HepG2 (cell line): Measurements from ENCODE around the gene AGAP3. TPM values are rescaled to one million over a fixed set of nuclear protein-coding genes. Genes with fewer than 3 reads are reported as not detected.
A peak's percentile ranks its signal among the peaks of the same experiment; 100 is the strongest.

Experiments used
- AFF4 ChIP-seq: sonication (generic); formaldehyde crosslinking; IDR thresholded peaks from 2 replicates; pipeline ENCODE4 v1.4.0; 2020; ENCODE audit warnings: missing genetic modification reagents
- DR1 ChIP-seq: sonication (generic); formaldehyde crosslinking; IDR thresholded peaks from 2 replicates; pipeline ENCODE4 v1.8.0; 2021; ENCODE audit warnings: mild to moderate bottlenecking, missing genetic modification reagents, inconsistent platforms
- EHMT2 ChIP-seq: fragments of 200-600 bp; sonication (generic); IDR thresholded peaks from 2 replicates; pipeline ENCODE4 v1.7.0; 2017; ENCODE audit warnings: antibody characterized with exemption, low read depth, low read length, borderline replicate concordance
- ELF1 ChIP-seq: sonication (generic); formaldehyde crosslinking; IDR thresholded peaks from 2 replicates; pipeline ENCODE4 v1.4.0; 2020; ENCODE audit warnings: missing genetic modification reagents
- FOXP1 ChIP-seq, 2 experiments: fragments of 450-650 bp in 1 of 2; IDR thresholded peaks; 2 replicates each; pipeline ENCODE4 v1.6.1; 2017 to 2018; ENCODE audit warnings: antibody characterized with exemption in 1 of 2
- GFI1 ChIP-seq: sonication (generic); formaldehyde crosslinking; IDR thresholded peaks from 2 replicates; pipeline ENCODE4 v1.5.0; 2020; ENCODE audit warnings: missing genetic modification reagents, mild to moderate bottlenecking, borderline replicate concordance
- HOXA5 ChIP-seq: sonication (generic); formaldehyde crosslinking; IDR thresholded peaks from 2 replicates; pipeline ENCODE4 v1.4.0; 2020; ENCODE audit warnings: missing genetic modification reagents
- KLF11 ChIP-seq: IDR thresholded peaks from 2 replicates; pipeline ENCODE4 v1.6.1; 2016; ENCODE audit warnings: missing compliant biosample characterization
- MLLT10 ChIP-seq: sonication (generic); formaldehyde crosslinking; IDR thresholded peaks from 2 replicates; pipeline ENCODE4 v1.4.0; 2020; ENCODE audit warnings: missing genetic modification reagents
- MXI1 ChIP-seq: IDR thresholded peaks from 3 replicates; pipeline ENCODE4 v1.6.1; 2012; ENCODE audit warnings: low read depth, low read length, inconsistent platforms, borderline replicate concordance
- NPAS2 ChIP-seq: sonication (generic); formaldehyde crosslinking; IDR thresholded peaks from 2 replicates; pipeline ENCODE4 v1.8.0; 2022; ENCODE audit warnings: mild to moderate bottlenecking, missing genetic modification reagents, borderline replicate concordance
- PCBP1 ChIP-seq: fragments of 200-400 bp; formaldehyde crosslinking; IDR thresholded peaks from 2 replicates; pipeline ENCODE4 v1.6.1; 2017; ENCODE audit warnings: mild to moderate bottlenecking, low read depth, low read length, borderline replicate concordance
- PHB2 ChIP-seq: fragments of 450-650 bp; IDR thresholded peaks from 2 replicates; pipeline ENCODE4 v1.6.1; 2018; ENCODE audit not compliant: partially characterized antibody
- REPIN1 ChIP-seq: sonication (generic); formaldehyde crosslinking; IDR thresholded peaks from 2 replicates; pipeline ENCODE4 v1.8.0; 2022; ENCODE audit warnings: missing genetic modification reagents, low read depth, mild to moderate bottlenecking, borderline replicate concordance
- SKI ChIP-seq: fragments of 450-650 bp; IDR thresholded peaks from one replicate; pipeline ENCODE4 v1.6.1; 2018; ENCODE audit warnings: mild to moderate bottlenecking; ENCODE audit not compliant: partially characterized antibody
- THAP8 ChIP-seq: sonication (generic); formaldehyde crosslinking; IDR thresholded peaks from 2 replicates; pipeline ENCODE4 v1.5.1; 2020; ENCODE audit warnings: missing genetic modification reagents, mild to moderate bottlenecking, borderline replicate concordance
- ZBTB44 ChIP-seq: sonication (generic); formaldehyde crosslinking; IDR thresholded peaks from 2 replicates; pipeline ENCODE4 v1.4.0; 2020; ENCODE audit warnings: missing genetic modification reagents
- ZNF326 ChIP-seq: sonication (generic); formaldehyde crosslinking; IDR thresholded peaks from 2 replicates; pipeline ENCODE4 v1.4.0; 2020; ENCODE audit warnings: missing genetic modification reagents, borderline replicate concordance
- ZNF343 ChIP-seq: sonication (generic); formaldehyde crosslinking; IDR thresholded peaks from 2 replicates; pipeline ENCODE4 v1.4.0; 2020; ENCODE audit warnings: mild to moderate bottlenecking, missing genetic modification reagents
- ZNF883 ChIP-seq: sonication (generic); formaldehyde crosslinking; IDR thresholded peaks from 2 replicates; pipeline ENCODE4 v1.5.1; 2020; ENCODE audit warnings: mild to moderate bottlenecking, missing genetic modification reagents; ENCODE audit errors: not compliant biosample characterization
- ZSCAN9 ChIP-seq: IDR thresholded peaks from 2 replicates; pipeline ENCODE4 v1.6.1; 2016; ENCODE audit warnings: borderline replicate concordance
- polyA plus RNA-seq, 8 experiments: library from polyadenylated mRNA; depleted of rRNA in 3 of 8; stranded (reverse) in 7 of 8; unstranded in 1 of 8; fragments of >200 nt; fragmentation: Illumina TruSeq in 4 of 8; extraction: Trizol in 4 of 8; gene quantifications; 2 replicates each; pipeline versions ENCODE4 v1.2.1 to v1.2.3, GENCODE V29; 2011 to 2016; ENCODE audit warnings: low read depth in 4 of 8, missing spikeins in 1 of 8, mixed read lengths in 1 of 8; ENCODE audit not compliant: insufficient read depth in 1 of 8
- total RNA-seq, 5 experiments: library from RNA; depleted of rRNA; stranded (reverse); fragments of >200 nt; fragmentation: Illumina TruSeq; extraction: Trizol; gene quantifications; 2 replicates each; pipeline ENCODE4 v1.2.3, GENCODE V29; 2016; ENCODE audit warnings: low read depth in 1 of 5
- TF ChIP-seq, protein P1 (sequence below): sonication (generic); formaldehyde crosslinking; IDR thresholded peaks from 2 replicates; pipeline ENCODE4 v1.8.0; 2022; ENCODE audit warnings: mild to moderate bottlenecking, missing genetic modification reagents, borderline replicate concordance
- TF ChIP-seq, protein P2 (sequence below): IDR thresholded peaks from 2 replicates; pipeline ENCODE4 v1.6.1; 2012; ENCODE audit warnings: inconsistent platforms

The AGAP3 gene
- total and polyA plus RNA-seq, 2 of the 13 experiments (the other 11 are each of a cell fraction or from before 2014, with no cell fraction given), result 31.3 to 61.4 TPM

DNA sequence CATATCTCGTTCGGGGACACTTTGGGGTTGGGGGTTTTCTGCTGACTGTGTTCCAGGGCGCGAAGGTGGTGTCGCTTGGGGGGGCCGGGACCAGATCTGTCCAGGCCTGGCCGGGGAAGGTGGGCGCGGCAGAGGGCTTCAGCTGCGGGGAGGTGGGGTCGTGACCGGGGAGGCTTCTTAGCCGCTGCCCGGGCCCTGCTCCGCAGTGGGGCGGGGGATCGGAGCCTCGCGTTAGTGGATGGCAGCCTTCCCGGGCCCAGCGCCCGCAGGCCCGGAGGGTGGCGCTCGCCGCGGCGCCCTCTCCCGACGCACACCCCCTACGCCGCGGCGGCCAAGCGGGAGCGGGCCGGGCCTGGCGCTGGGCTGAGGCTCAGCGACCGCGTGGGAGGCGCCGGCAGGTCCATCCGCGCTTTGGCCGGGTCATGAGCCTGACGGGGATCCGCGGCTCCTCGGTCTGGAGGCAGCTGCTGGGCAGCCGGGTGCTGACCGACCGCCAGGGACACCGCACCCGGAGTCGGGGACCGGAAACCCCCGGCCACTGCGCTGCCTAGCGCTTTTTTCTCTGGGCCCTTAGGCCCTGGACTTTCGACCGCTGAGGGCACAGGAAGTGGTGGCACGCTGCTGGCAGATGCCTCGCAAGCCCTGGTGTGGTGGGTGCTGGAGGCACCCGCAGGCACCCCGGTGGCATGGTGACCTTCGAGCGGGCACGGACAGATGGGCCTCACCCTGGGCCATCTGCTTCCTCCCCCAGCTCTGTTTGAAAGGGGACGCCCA, 1.2 kb downstream of the AGAP3 start (continued):
- TF ChIP-seq AFF4 (CRISPR knock-in tag) (no peak), HOXA5 (CRISPR knock-in tag) (no peak), MLLT10 (no peak), NPAS2 (no peak), EHMT2 (no peak), ZSCAN9 (CRISPR knock-in tag) (no peak), MXI1 (no peak), ZNF326 (CRISPR knock-in tag) (no peak), REPIN1 (CRISPR knock-in tag) (0 out of 2 replicates have a peak, but pooled peaks have one; percentile 26), GFI1 (CRISPR knock-in tag) (no peak), KLF11 (CRISPR knock-in tag) (no peak), FOXP1 (IDR thresholded peaks at IDR 0.05) (no peak), FOXP1 (CRISPR knock-in tag; IDR thresholded peaks at IDR 0.05) (no peak), ZBTB44 (CRISPR knock-in tag) (no peak), PHB2 (no peak), PCBP1 (no peak), THAP8 (CRISPR knock-in tag) (no peak), ZNF883 (CRISPR knock-in tag) (no peak), DR1 (peak; percentile 32; the same call in 1 of the 2 replicates), ZNF343 (CRISPR knock-in tag) (0 out of 2 replicates have a peak, but pooled peaks have one; percentile 35), SKI (no peak), ELF1 (CRISPR knock-in tag) (peak; percentile 52)
- TF ChIP-seq, protein P1, sequence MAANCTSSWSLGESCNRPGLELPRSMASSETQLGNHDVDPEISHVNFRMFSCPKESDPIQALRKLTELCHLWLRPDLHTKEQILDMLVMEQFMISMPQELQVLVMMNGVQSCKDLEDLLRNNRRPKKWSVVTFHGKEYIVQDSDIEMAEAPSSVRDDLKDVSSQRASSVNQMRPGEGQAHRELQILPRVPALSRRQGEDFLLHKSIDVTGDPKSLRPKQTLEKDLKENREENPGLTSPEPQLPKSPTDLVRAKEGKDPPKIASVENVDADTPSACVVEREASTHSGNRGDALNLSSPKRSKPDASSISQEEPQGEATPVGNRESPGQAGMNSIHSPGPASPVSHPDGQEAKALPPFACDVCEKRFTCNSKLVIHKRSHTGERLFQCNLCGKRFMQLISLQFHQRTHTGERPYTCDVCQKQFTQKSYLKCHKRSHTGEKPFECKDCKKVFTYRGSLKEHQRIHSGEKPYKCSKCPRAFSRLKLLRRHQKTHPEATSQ (CRISPR knock-in tag), result no peak
- TF ChIP-seq, protein P2, sequence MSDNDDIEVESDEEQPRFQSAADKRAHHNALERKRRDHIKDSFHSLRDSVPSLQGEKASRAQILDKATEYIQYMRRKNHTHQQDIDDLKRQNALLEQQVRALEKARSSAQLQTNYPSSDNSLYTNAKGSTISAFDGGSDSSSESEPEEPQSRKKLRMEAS, result no peak
